A172 (cell line): ENCODE measurements around the gene CSF1. TPM values are rescaled to one million over a fixed set of nuclear protein-coding genes. Genes with fewer than 3 reads are reported as not detected.
A peak's percentile ranks its signal among the peaks of the same experiment; 100 is the strongest.
"Not testable (repeated sequence)": the region's sequence is repeated elsewhere in the genome, so short reads cannot be mapped to it uniquely, and the experiment has no call there.

Source experiments
- DNase-seq: peaks from one replicate; pipeline ENCODE4 v3.0.0-alpha.2; 2015; ENCODE audit warnings: low spot score
- total RNA-seq: library from RNA; depleted of rRNA; stranded (reverse); fragments of >200 nt; shearing (Covaris generic); gene quantifications from 2 replicates; pipeline ENCODE4 v1.2.3, GENCODE V29; 2014

The CSF1 gene
- total RNA-seq, 1 experiment from 2014 or later = 61.2 TPM

GRCh38 chr1:109937738-109938137, 27.1 kb downstream of the CSF1 start:
- DNase-seq = no peak

- no peak for DNase-seq
Observed at GRCh38 chr1:109938556-109938955, 27.9 kb downstream of the CSF1 start.

- no peak for DNase-seq
Observed at GRCh38 chr1:109942434-109942833, 31.8 kb downstream of the CSF1 start.

DNA sequence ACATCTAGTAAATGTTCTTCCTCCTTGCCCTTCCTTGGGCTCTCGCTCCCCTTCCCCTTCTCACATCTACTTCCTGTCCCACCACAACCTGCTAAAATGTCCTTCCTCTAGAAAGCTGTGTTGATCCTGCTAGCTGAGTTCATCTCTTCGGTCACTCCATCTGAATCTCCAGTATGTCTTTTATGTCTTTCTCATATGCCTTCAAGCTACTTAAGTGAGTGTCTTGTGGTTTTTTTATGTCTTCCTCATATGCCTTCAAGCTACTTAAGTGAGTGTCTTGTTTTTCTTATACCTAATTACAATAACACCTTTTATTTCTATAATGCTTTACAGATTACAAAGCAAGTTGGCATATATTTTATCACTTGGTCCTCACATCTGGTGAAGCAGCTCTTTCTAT, 33.9 kb downstream of the CSF1 start:
- DNase-seq = no peak

DNA sequence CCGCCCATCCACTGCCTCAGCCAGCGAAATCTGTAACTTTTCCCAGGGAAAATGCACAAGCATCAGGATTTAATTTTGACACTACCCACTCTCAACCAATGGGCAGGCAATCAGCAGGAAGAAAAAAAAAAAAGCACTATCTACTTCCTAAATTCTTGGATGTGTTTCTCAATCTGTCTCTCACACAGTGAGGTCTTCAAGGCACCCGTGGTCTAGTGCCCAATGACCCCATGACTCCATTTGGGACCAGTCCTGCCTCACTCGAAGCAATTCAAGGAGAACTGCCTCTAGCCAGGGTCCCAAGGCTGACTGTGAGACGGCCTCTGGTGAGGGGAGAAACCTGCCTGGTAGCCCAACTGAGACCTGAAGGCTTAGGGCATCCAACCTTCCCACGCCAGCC, 35.9 kb downstream of the CSF1 start:
- no peak for DNase-seq

DNA sequence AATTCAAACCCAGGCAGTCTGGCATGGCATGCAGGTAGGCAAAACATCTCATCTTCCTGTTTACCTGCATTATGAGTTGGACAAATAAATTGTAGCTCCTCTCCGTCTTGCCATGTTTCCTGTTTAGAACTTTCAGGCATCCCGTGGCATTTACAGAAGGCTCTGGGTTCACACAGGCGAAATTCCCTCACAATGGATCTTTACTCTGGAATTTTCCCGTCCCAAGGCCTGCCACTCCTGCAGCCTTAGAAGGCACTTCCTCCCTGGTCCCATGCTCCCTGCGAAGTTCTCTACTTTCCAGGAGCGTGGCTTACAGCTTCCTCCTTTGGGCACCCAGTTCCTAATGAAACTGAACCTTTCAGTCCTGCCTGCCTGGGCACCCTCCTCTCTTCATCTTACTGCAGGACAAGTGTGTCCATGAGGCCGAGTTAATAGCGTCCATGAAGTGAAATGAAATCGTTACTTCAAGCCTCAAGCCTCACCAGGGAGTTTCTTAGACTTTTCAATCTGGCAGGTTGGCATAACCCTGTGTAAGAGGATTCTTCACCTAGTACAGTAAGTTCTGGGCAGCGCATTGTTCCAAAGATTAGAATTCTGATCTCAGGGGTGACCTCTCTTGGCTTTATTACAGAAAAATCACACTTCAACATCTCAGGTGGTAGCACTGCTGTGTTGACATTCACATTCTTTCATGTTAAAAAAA, 37.1 kb downstream of the CSF1 start:
- DNase-seq = no peak

- DNase-seq = no peak
Observed at GRCh38 chr1:109948285-109948630, 37.6 kb downstream of the CSF1 start.

- no peak for DNase-seq
Observed at GRCh38 chr1:109950038-109950437, 39.4 kb downstream of the CSF1 start.

DNA sequence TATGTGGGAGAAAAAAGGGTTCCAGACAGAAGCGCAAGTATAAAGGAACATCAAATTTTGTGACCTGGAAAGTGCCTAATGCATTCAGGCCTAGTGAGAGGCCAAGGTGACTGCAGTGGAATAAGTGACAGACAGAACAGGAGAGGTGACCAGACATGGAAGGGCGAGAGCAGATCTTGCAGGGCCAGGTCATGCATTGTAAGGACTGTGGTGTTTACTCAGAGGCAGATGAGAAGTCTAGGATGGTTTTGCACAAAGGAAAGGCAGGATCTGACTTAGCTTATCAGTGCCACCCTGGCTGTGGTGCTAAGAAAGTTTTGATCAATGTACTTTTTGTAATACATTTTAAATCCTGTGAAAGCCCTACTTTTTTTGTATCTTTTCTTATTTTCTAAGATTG, 39.9 kb downstream of the CSF1 start:
- DNase-seq = no peak

DNA sequence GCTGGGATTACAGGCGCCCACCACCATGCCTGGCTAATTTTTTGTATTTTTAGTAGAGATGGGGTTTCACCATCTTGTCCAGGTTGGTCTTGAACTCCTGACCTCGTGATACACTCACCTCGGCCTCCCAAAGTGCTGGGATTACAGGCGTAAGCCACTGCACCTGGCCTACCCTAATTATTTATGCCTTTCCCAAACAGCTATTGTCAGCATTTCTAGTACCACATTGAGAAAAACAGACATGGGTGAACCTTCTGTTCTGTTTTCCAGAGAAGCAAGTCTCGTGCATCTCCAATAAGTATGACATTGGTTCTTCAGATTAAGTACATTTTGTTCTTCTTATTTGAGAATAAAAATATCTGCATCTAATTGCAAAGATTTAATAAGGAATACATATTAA, 40.9 kb downstream of the CSF1 start:
- DNase-seq = not testable (repeated sequence)

GRCh38 chr1:109954041-109954512, 43.4 kb downstream of the CSF1 start:
- DNase-seq = no peak

DNA sequence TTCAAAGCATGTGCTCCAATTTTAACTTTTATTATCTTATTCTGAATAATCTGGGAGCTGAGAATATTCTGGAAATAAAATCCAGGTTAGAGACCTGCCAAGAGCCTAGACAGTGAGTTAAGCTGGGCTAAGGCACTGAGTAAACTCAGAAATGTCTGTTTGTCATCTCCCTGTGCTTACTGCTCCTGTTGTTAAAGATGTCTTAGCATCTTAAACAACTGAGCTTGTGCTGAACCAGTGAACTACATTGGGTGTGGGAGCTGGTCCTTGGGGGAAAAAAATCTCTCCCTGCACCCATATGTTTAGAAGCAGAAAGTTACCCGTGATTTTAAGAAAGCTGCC, 49.0 kb downstream of the CSF1 start:
- DNase-seq = no peak

GRCh38 chr1:109959974-109960744, 49.5 kb downstream of the CSF1 start:
- DNase-seq = peak; percentile 73

GRCh38 chr1:109960745-109961094, 50.1 kb downstream of the CSF1 start:
- no peak for DNase-seq

GRCh38 chr1:109963864-109964263, 53.2 kb downstream of the CSF1 start:
- peak; percentile 44 for DNase-seq

GRCh38 chr1:109969146-109969829, 58.6 kb downstream of the CSF1 start:
- peak; percentile 23 for DNase-seq

GRCh38 chr1:109969907-109970306, 59.3 kb downstream of the CSF1 start:
- DNase-seq = no peak

GRCh38 chr1:109971559-109971958, 60.9 kb downstream of the CSF1 start:
- DNase-seq = no peak

GRCh38 chr1:109974191-109974590, 63.5 kb downstream of the CSF1 start:
- DNase-seq = no peak

- DNase-seq = peak; percentile 85
Observed at GRCh38 chr1:109975718-109976117, 65.1 kb downstream of the CSF1 start.

DNA sequence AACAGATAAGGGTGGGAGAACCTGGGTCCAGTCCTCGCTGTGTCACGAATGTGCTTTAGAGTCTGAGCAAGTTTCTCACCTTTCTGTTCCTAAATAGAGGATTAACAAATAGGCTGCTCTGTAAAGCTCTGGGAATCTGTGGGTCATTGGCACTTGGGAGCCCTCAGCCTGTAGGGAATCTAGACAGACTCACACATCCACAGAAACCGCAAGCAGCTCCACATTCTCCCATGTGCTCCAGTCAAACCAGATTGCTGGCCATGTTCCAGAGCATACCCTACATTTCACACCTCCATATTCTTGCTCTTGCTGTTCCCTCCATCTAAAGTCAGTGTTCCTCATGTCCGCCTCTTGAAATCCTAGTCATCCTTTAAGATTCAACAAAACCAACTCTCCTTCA, 66.1 kb downstream of the CSF1 start:
- no peak for DNase-seq

- no peak for DNase-seq
Observed at GRCh38 chr1:109977225-109977624, 66.6 kb downstream of the CSF1 start.
